Measurements from ENCODE around the gene KRTAP12-2.

The KRTAP12-2 gene

DNA sequence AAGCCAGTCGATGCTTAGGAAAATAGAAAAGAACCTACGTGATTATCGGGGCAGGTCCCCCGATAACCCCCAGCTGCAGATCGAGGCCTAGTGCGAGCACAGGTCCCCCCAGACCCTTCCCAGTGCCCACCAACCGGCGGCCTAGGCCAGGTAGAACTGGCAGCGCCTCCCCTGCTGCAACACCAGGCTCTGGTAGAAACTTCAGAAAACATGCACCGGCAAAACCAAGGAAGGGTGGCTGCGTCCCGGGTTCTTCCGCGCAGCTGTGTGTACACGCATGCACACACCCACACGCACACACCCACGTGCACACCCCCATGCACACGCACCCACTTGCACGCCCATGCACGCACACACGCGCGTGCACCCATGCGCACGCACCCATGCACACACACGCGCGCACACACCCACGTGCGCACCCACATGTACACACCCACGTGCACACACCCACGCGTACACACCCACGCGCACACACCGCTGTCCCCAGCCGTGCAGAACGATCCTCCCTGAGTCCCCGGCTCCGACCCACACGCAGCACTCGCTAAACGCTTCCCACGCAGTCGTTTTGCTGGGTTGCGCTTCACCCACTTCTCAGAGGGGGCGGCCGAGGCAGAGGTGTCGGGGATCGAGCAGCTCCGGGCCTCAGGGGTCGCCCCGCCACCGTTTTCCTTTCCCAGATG lies 39.4 kb upstream of the KRTAP12-2 start:
- TF ChIP-seq, protein P1, sequence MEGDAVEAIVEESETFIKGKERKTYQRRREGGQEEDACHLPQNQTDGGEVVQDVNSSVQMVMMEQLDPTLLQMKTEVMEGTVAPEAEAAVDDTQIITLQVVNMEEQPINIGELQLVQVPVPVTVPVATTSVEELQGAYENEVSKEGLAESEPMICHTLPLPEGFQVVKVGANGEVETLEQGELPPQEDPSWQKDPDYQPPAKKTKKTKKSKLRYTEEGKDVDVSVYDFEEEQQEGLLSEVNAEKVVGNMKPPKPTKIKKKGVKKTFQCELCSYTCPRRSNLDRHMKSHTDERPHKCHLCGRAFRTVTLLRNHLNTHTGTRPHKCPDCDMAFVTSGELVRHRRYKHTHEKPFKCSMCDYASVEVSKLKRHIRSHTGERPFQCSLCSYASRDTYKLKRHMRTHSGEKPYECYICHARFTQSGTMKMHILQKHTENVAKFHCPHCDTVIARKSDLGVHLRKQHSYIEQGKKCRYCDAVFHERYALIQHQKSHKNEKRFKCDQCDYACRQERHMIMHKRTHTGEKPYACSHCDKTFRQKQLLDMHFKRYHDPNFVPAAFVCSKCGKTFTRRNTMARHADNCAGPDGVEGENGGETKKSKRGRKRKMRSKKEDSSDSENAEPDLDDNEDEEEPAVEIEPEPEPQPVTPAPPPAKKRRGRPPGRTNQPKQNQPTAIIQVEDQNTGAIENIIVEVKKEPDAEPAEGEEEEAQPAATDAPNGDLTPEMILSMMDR (IDR thresholded peaks at IDR 0.05; ENCODE audit: low read depth, low read length, missing control alignments): no peak
- H3K4me3 ChIP-seq (replicated peaks; ENCODE audit: low read depth, low read length): no peak overlapping the region
- DNase-seq (ENCODE audit: extremely low read depth, low read depth): no peak

DNA sequence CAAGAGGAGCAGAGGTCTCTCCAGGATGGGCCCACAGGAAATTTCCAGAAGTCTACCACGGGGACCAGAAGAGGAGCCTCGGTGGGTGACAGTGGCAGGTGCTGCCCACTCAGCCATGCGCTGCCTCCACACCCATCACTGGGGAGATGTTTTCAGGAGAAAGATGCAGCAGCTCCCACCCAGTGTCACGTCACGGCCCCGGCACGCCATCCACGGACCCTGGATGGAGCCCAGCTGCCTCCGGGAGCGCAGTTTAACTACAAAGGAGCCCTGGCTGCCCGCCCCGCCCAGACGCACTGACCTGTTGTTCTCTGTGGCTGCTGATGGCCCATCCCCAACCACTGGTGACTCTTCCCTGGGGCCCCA lies 37.9 kb upstream of the KRTAP12-2 start:
- no peak overlapping the region for H3K4me3 ChIP-seq (replicated peaks; ENCODE audit: low read depth, low read length)
- DNase-seq (ENCODE audit: extremely low read depth, low read depth): no peak
- TF ChIP-seq, protein P1 (IDR thresholded peaks at IDR 0.05; ENCODE audit: low read depth, low read length, missing control alignments): no peak

DNA sequence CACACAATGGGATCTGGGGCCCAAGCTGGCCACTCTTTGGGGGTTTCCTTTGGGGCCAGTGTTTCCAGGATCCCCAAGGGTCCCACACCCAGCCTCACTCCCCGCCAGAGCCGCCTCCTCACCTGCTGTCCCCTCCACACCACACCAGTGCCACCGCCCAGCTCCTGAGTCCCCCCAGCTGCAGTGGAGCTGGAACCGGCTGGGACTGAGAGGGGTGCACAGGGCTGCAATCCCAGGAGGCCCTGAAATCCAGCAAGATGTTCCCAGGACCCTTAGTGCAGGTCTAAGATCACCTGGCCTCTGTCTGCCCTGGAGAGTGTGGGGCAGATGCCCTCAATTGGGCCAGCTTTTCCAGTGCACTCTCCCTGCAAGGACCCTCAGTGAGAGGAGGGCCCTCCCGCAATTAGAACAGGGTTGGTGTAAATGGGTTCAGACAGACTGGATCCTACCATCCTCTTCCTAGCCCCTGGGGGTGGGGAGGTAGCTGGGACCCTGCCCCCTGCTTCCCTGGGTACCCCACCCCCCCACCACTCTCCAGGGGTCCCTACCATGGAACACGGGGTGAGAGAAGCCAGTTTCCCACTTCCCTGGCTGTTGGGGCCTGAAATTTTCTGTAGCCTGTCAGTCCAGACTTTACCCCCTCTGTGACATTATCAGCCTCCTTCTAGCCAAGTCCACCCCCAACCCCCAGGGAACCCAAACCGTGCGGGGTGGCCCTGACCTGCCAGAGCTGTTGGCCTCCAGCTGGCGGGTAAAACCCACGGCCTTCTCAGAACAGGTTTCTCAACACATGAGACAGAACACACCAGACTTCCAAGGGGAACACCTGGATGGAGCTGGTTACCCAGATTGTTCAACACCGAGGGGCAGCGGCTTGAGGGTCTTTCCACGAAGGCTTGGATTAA lies 37.3 kb upstream of the KRTAP12-2 start:
- DNase-seq (ENCODE audit: extremely low read depth, low read depth): no peak
- TF ChIP-seq, protein P1 (IDR thresholded peaks at IDR 0.05; ENCODE audit: low read depth, low read length, missing control alignments): no peak

DNA sequence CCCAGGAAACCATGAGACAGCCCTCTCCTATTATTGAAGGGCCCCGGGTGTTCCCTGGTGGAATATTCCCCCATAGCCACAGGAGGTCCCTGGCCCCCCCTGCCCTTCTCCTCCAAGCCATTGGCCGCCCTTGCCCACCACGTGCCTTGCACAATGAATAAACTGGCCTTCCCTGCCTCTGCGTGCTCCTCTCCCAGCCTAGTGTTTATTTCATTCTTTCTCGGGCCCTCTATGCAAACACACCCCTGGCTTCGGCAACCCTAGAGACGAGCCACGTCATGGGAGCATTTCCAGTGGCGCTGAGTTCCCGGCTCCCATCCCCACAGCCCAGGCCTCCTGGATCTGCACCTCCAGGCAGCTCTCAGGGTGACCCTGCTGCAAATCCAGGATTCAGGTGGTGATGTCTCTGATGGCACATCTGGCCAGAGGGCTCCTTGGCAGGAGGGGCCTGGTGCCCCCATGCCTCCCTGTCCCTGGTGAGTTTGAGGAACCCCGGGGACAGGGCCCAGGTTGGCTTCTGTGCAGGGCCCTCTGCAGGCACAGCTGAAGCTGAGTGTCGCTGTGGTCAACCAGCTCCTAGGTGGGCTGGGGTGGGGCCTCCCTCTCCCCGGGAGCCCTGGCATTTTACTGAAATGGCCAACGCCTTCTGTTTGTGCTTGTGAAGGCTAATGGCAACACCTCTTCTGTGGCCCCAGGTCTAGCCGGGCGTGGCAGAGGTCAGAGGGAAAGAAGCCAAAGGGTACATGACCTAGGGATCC lies 36.4 kb upstream of the KRTAP12-2 start:
- TF ChIP-seq, protein P1 (IDR thresholded peaks at IDR 0.05; ENCODE audit: low read depth, low read length, missing control alignments): no peak
- no peak overlapping the region for H3K4me3 ChIP-seq (replicated peaks; ENCODE audit: low read depth, low read length)
- no peak for DNase-seq (ENCODE audit: extremely low read depth, low read depth)

More for the DNA sequence above, 37.3 kb upstream of the KRTAP12-2 start:
- no peak overlapping the region for H3K4me3 ChIP-seq (replicated peaks; ENCODE audit: low read depth, low read length)

DNA sequence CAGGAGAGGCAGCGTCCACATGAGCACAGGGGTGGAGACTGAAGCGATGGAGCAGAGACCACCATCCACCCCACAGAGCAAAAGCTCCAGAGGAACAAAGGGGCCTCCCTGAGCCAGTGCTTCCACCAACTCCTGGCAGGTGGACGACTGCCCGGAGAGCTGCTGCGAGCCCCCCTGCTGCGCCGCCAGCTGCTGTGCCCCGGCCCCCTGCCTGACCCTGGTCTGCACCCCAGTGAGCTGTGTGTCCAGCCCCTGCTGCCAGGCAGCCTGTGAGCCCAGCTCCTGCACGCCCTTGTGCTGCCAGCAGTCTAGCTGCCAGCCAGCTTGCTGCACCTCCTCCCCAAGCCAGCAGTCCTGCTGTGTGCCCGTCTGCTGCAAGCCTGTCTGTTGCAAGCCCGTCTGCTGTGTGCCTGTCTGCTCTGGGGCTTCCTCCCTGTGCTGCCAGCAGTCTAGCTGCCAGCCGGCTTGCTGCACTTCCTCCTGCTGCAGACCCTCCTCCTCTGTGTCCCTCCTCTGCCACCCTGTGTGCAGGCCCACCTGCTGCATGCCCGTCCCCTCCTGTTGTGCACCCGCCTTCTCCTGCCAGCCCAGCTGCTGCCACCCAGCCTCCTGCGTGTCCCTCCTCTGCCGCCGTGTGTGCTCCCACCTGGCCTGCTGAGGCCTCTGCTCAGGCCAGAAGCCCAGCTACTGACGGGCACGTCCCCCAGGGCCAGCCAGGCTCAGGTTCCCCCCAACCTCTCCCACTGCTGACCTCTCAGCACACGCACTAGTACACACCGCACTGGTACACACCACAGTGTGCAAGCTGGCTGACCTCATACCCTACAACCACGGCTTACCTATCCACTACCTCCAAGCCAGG lies 35.6 kb upstream of the KRTAP12-2 start:
- no peak for DNase-seq (ENCODE audit: extremely low read depth, low read depth)

More for the DNA sequence above, 35.6 kb upstream of the KRTAP12-2 start:
- TF ChIP-seq, protein P1 (IDR thresholded peaks at IDR 0.05; ENCODE audit: low read depth, low read length, missing control alignments): no peak
- no peak overlapping the region for H3K4me3 ChIP-seq (replicated peaks; ENCODE audit: low read depth, low read length)

Measured in HFF-Myc (cell line).